Suprapubic skin (tissue), 4 donors: ENCODE results near the gene C1QTNF2.

Experiments
- CTCF ChIP-seq, 2 donors: fragments of 200-600 bp in 1 of 2; fragments of 450-650 bp in 1 of 2; sonication (generic) in 1 of 2; IDR thresholded peaks; one replicate each; pipeline ENCODE4 v1.5.1; 2016 to 2019; ENCODE audit warnings: antibody characterized with exemption in 2 of 2, mild to moderate bottlenecking in 1 of 2, moderate library complexity in 1 of 2
- EP300 ChIP-seq: sonication (generic); formaldehyde crosslinking; IDR thresholded peaks from one replicate; pipeline ENCODE4 v1.6.1; 2017; ENCODE audit warnings: antibody characterized with exemption
- POLR2A ChIP-seq, 2 donors: fragments of 450-650 bp; IDR thresholded peaks; one replicate each; pipeline ENCODE4 v1.6.1; 2017; ENCODE audit warnings: antibody characterized with exemption in 2 of 2, mild to moderate bottlenecking in 2 of 2, moderate library complexity in 2 of 2
- POLR2AphosphoS5 ChIP-seq, 3 donors: sonication (generic); formaldehyde crosslinking; IDR thresholded peaks; one replicate each; pipeline ENCODE4 v1.6.1; 2017; ENCODE audit warnings: antibody characterized with exemption in 3 of 3

- TF ChIP-seq CTCF (IDR thresholded peaks at IDR 0.05) = no peak
- no peak for TF ChIP-seq POLR2A (IDR thresholded peaks at IDR 0.05)
- TF ChIP-seq POLR2AphosphoS5 (IDR thresholded peaks at IDR 0.05) = no peak
- TF ChIP-seq EP300 = no peak
These were observed 49.3 kb upstream of the C1QTNF2 start for GRCh38 chr5:160419458-160420330.
